KBM-7 (cell line): ENCODE measurements around the gene MGMT.

Experiments used
- DNase-seq: peaks from one replicate; pipeline ENCODE4 v3.0.0-alpha.2; 2015
- in situ Hi-C: fragments of 300-500 bp; cut with MboI; formaldehyde crosslinking; loops from 2 replicates; pipeline ENCODE4 v1.14.3; 2020; ENCODE audit warnings: low sequenced_read_pairs, low pct_unique_long_range_greater_than_20kb, mixed read lengths

MGMT gene

GRCh38 chr10:129605266-129605985 lies 138.4 kb downstream of the MGMT start:
- no peak for DNase-seq
- in situ Hi-C loops: no loop called here

GRCh38 chr10:129605986-129606518 lies 139.0 kb downstream of the MGMT start:
- in situ Hi-C loops: no loop called here
- DNase-seq: no peak

GRCh38 chr10:129607607-129608109 lies 140.6 kb downstream of the MGMT start:
- in situ Hi-C loops: no loop called here
- no peak for DNase-seq

DNA sequence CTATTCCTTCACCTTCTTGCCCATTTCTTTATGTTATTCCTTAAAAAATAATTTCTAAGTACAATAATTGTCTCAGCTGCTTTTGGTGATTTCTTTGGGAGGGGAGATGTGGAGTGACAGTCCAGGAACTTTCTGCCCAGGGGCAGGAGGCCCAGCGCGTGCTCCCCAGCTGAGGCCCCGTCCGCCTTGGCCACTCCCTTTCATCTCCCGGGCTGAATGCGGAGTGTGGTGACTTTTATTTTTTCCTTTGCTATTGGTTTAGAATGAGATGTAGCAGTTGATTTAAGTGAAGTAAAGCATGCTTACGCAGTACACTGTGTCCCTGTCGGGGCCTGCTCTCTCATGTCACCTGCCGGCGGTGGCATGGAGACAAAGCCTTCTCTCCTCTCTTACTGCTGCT lies 141.6 kb downstream of the MGMT start:
- in situ Hi-C loops: no loop called here

GRCh38 chr10:129609551-129609950 lies 142.5 kb downstream of the MGMT start:
- in situ Hi-C loops: no loop called here
- no peak for DNase-seq

More for the DNA sequence above, 141.6 kb downstream of the MGMT start:
- no peak for DNase-seq

DNA sequence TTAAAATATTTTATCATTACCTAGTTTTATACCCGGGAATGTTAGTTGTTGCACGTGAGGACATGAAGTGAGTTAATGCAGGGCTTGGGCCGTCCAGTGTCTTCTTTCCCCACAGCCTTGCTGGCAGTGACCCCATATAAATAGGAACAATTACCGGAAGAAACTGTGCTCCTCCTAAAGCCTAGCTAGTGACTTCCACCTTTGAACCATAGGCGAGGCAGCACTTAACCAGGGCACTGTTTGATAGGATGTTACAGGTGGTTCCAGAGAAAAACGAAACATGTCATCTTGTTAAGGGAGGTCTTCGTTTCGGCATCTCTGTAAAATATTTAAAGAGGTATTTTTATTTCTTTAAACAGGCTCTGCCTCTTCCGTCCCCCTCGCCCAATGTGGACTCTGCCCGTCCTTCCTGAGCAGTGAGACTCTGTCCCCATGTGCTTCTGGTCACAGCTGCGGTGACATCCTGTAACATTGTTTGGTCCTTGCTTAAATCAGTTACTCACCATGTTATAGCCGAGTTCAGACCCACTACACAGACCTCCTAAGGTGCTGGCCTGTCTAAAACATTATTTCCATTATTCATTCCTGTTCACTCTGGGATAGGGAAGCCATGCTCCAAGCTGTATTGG lies 145.6 kb downstream of the MGMT start:
- in situ Hi-C loops: no loop called here
- DNase-seq: no peak

DNA sequence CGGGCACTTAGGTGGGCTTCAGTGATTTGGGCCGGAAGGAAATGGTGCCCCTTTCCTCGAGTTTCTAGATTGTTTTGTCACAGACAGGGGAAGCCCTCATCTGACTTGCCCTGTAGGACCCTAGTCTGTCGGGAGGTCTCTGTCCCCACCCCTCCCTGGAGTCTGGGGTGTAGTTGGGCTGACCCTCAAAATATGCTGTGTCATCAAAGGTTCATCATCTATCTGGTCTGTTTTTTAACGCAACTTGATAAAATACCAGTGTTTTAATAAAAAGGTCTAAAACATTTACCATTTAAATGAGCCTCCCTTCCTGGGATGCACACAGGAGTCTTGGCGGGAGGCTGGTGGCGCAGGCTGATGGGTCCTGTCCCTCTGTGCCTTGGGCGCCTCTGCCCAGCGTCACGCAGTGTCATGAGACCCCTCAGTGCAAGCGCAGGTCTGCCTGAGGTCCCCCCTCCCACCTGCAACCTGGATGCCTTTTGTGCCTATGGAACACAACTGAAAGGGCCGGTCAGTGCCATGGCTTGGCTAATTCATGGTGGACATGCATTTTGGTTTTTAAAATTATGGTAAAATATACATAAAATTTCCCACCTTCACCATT lies 146.4 kb downstream of the MGMT start:
- in situ Hi-C loops: no loop called here
- no peak for DNase-seq

DNA sequence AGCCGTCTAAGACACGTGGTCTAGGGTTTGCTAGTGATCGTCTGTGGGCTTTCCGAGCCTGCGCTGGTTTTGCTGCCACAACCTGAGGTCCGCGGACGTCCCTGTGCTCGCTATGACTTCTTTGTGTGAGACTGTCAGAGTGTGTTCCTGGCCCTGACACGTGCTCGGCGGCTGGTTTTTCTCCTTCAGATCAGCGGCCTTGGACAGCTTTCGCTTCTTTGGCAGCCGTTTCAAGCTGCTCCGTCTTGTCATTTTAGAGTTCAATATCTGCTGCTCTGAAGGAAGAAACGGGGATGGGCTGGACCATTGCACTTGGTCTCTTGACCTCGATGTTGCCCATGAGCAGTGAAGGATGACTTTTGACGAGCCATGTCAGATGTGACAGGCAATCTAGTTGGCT lies 147.3 kb downstream of the MGMT start:
- in situ Hi-C loops: no loop called here
- no peak for DNase-seq

- in situ Hi-C loops: no loop called here
- DNase-seq: no peak
Observed at GRCh38 chr10:129615381-129615780, 148.3 kb downstream of the MGMT start.

GRCh38 chr10:129615921-129616525 lies 149.0 kb downstream of the MGMT start:
- no peak for DNase-seq
- in situ Hi-C loops: no loop called here

- in situ Hi-C loops: no loop called here
- DNase-seq: no peak
Observed at GRCh38 chr10:129617768-129618167, 150.7 kb downstream of the MGMT start.

DNA sequence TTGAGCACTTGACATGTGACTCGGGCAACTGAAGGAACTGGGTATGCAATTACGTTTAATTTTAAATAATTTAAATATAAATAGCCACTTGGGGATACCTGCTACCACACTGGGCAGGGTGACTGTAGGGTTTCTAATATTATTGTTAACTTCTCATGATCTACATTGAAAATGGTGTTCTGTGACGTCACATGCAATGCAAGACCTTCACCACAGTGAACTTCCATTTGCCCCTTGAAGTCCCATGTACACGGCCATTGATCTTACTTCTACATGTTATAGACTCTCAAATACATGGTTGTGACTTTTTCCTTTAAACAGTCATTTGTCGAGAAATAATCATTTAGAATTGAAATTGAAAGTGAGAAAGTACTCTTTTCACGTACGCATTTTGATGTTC lies 154.0 kb downstream of the MGMT start:
- no peak for DNase-seq
- in situ Hi-C loops: no loop called here

DNA sequence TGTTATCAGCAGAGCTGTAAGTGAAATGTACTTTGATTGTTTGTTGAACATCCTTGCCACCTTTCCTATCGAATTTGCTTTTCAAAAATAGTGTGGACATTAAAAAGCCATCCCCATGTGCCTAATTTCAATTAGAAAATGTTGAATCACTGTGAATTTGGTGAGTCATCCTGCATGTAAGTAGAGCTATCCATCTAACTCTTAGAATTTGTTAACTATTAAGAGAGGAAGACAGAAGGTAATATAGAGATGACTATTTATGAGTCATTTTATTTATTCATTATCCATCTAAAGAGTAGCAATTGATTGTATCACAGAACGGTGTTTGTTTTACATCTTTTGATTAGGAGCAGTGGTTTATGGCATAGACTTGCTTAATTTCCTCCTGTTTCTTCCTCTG lies 154.7 kb downstream of the MGMT start:
- DNase-seq: no peak
- in situ Hi-C loops: no loop called here

GRCh38 chr10:129622291-129622690 lies 155.2 kb downstream of the MGMT start:
- no peak for DNase-seq
- in situ Hi-C loops: no loop called here

DNA sequence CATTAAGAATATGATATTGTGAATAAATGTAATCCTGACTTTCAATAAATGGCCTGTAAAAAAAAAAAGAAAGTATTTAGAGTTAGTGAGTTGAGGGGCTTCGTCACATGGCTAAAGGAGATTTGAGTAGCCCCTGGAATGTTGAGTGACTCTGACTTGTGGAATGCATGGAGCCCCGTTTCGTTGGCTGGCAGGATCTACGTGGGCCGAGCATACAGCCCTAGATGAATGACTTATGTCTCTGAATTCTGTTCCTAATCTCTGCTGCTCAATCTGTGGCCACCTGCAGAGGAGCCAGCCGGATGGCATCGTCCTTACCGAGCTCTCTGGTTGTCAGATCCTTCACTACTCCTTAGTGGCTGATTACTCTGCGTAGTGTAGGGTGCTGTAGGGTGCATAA lies 155.7 kb downstream of the MGMT start:
- DNase-seq: no peak
- in situ Hi-C loops: no loop called here

GRCh38 chr10:129624526-129624925 lies 157.5 kb downstream of the MGMT start:
- DNase-seq: no peak
- in situ Hi-C loops: no loop called here

DNA sequence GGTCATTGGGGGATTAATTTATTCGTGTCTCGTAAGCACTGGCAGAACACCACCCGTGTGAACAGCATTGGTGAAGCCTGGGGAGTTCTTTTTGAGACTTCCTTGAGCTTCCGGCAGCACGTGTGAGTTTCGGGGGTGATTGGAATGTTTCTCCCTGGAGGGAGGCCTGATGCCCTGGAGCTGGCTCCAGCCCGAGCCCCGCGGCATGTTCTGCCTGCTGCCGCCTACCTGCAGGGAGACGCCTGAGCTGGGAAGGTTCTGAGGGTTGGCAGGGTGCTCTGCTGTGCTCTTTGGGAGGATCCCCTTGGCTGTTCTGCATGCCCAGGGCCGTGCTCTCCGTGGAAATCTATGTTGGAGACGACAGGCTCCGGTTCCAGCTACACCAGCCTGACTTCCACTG lies 159.3 kb downstream of the MGMT start:
- no peak for DNase-seq

GRCh38 chr10:129626796-129627435 lies 159.9 kb downstream of the MGMT start:
- in situ Hi-C loops: no loop called here
- no peak for DNase-seq

More for the DNA sequence above, 159.3 kb downstream of the MGMT start:
- in situ Hi-C loops: no loop called here

GRCh38 chr10:129627442-129627841 lies 160.4 kb downstream of the MGMT start:
- no peak for DNase-seq
- in situ Hi-C loops: no loop called here
